ENCODE results near the gene RAB36.

DNA sequence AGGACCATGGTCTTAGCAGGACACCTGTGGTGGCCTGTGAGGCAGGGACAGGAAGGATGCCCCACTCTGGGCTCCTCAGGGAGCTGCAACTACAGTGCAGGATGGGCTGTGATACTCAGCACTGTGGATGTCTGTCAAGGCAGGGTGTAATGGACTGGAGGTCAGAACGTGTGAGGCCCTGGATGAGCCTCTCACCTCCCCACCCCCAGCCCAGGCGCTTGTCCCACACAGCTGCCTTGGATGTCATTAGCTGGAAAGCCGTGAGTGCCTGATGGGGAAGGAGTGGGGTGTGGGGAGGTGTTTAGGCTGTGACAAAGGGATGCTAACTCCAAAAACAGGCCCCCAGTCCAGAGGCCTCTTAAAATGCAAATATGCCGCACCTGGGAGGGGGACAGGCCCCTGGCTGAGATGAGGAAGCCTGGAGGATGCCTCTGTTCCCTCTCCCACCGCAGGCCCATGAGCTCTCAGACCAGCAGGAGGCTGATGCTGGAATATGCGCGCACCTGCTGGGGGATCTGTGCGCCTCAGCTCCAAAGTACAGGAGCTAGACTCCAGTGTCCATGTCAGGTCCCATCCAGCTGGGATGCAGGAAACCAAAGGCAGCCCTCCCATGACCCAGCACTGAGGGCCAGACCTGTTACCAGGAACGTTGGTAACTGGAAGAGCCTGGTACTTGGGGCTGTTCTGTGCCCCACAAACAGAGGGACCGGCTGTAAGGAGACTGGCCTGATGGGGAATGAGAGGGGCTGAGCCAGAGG lies 28.6 kb upstream of the RAB36 start:
- TF ChIP-seq, protein P1, sequence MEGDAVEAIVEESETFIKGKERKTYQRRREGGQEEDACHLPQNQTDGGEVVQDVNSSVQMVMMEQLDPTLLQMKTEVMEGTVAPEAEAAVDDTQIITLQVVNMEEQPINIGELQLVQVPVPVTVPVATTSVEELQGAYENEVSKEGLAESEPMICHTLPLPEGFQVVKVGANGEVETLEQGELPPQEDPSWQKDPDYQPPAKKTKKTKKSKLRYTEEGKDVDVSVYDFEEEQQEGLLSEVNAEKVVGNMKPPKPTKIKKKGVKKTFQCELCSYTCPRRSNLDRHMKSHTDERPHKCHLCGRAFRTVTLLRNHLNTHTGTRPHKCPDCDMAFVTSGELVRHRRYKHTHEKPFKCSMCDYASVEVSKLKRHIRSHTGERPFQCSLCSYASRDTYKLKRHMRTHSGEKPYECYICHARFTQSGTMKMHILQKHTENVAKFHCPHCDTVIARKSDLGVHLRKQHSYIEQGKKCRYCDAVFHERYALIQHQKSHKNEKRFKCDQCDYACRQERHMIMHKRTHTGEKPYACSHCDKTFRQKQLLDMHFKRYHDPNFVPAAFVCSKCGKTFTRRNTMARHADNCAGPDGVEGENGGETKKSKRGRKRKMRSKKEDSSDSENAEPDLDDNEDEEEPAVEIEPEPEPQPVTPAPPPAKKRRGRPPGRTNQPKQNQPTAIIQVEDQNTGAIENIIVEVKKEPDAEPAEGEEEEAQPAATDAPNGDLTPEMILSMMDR (IDR thresholded peaks at IDR 0.05): no peak
- no peak for TF ChIP-seq BHLHE40 (IDR thresholded peaks at IDR 0.05; ENCODE audit: low read depth, low read length)
